Smooth muscle cell of the brain vasculature (primary cell): Measurements from ENCODE around the gene PICALM.
"Not testable (repeated sequence)": the region's sequence is repeated elsewhere in the genome, so short reads cannot be mapped to it uniquely, and the experiment has no call there.

ENCODE experiments used
- DNase-seq: peaks from one replicate; pipeline ENCODE4 v3.0.0-alpha.2; 2012; ENCODE audit warnings: low read depth, low spot score

PICALM gene, protein sequence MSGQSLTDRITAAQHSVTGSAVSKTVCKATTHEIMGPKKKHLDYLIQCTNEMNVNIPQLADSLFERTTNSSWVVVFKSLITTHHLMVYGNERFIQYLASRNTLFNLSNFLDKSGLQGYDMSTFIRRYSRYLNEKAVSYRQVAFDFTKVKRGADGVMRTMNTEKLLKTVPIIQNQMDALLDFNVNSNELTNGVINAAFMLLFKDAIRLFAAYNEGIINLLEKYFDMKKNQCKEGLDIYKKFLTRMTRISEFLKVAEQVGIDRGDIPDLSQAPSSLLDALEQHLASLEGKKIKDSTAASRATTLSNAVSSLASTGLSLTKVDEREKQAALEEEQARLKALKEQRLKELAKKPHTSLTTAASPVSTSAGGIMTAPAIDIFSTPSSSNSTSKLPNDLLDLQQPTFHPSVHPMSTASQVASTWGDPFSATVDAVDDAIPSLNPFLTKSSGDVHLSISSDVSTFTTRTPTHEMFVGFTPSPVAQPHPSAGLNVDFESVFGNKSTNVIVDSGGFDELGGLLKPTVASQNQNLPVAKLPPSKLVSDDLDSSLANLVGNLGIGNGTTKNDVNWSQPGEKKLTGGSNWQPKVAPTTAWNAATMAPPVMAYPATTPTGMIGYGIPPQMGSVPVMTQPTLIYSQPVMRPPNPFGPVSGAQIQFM

DNA sequence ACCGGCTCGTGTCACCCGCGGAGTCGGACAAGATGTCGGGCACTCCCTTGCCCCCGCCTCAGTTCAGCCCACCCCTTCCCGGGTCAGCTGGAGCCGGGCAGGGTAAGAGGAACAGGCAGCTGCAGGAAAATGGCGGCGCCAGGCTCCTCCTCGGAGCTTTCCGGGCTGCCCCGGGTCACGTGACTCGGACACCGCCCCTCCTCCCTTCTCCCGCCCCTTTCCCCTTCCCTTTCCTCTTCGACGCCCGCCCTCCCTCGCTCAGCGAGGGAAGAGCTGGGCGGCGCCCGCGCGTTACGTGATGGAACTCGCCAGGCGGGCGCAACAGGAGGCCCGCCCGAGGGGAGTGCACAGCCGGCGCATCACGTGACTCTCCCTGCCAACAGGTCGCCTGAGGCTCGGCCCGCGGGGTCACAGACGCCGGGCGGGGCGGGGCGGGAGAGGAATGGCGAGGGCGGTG lies at the start of gene PICALM:
PICALM (minus strand) TSS at position 134 of the 457 bp plus-strand sequence. CDS start 304 bp downstream, outside the sequence.
- peak; percentile 97 for DNase-seq

DNA sequence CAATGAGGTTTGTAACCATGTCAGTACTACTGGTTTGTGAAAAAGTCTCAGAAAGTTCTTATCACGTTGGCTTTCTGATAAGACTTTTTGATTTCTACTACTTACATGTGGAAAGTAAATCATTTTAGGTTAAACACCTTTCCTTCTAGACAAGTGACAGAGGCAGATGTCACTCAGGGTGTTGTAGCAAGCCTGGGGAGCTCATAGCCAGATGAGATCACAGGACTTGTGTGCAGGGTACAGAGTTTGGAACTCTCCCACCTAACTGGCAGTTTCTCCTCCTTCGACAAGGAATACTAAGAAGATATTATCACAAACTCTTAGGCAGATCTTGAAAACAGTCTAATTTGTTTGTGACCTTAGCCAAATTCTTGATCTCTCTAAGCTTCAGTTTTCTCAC lies 49.4 kb upstream of the PICALM start:
- no peak for DNase-seq

DNA sequence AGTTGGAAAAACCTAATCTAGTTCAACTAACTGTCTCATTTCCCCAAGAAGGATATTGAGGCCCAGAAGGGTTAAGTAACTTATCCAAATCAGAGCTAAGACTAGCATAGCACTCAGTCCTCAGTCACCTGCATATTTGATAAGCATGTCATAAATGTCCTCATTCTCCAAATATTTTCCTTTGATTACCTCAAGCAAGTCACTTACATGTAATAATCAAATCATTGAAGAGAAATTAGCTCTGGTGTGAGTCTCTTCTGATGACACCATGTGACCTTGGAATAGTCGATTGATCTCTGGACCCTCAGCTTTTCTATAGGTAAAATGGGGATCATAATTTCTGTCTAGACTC lies 48.8 kb upstream of the PICALM start:
- no peak for DNase-seq

DNA sequence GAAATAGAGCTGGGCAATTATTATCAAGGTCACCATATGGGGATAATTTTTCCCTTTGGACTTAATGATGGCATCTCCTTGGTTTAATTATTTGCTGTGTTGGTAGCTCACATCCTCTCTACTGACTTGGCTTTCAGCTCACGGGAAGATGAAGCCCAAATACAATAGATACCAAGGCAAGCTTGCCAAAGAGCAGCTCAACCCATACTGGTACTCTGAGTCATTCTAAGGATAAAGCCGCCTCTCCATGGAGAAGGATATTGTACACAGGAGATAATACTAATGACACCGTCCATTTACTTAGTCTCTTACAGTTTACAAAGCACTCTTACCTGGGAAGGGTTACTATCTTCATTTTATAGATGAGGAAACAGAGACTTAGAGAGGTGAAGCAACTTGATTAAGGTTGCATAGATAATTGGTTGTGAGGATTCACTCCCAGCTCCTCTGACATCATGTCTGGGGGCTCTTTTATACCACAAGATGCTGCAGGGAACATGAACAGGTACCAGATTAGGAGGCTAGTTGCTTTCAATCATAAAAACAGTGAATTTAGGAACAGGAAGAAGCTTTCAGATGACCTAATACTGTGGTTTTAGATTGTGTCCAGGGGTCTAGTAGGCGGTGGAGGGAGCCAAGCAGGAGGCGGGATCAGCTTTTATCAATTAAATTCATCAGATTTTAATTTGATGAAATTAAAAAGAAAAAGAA lies 48.3 kb upstream of the PICALM start:
- DNase-seq, result no peak

DNA sequence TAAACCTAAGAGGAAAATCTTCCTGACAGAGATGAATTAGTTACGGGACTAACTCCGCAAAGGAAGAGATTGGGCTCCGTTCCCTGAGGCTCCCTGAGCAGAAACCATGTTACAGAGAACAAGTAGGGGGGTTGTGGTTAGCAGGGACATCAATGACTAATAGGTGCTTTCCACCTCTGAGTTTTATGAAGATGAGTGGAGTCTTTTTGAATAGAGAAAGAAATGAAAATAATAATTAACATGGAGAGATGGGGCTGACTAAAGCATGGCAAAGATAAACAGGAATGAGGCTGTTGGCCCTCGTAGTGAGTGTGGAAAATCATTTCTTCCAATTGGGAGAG lies 47.5 kb upstream of the PICALM start:
- DNase-seq, result peak; percentile 3

DNA sequence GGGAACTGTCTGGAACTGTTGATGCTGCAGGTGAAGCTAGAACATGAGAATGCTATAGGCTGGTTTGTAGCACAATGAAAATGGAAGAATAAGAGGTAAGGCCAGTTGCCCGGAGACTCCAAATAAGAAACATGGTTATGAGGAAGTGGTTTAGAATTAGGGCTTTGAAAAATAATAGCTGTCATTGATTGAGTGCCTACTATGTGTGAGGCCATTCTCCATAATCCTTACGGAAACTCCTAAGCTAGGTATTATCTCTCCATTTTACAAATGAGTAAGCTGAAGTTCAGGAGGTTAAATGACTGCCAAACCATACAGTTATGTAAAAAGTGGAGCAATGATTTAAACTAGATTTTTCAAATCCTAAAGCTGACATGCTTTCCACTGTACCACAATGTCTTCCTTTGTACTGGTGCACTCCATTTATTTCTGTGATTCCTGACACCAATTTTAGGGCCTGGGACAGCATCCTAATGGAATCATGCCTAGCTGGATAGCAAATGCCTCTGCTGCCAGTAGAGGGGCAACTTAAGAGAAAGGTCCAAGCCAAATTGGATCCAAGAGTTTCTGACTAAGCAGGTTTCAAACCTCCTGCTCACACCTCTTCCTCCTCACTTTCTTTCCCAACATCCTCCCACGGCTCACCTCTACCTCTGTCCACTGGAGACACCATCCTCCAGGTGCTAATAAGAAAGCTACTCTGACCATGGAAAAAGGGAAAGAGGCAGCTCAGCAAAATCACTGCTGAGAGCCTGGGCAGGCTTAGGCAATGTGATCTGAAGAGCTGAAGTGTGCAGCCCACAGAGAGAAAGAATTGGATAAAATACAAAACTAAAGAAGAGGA lies 46.9 kb upstream of the PICALM start:
- DNase-seq, result no peak

DNA sequence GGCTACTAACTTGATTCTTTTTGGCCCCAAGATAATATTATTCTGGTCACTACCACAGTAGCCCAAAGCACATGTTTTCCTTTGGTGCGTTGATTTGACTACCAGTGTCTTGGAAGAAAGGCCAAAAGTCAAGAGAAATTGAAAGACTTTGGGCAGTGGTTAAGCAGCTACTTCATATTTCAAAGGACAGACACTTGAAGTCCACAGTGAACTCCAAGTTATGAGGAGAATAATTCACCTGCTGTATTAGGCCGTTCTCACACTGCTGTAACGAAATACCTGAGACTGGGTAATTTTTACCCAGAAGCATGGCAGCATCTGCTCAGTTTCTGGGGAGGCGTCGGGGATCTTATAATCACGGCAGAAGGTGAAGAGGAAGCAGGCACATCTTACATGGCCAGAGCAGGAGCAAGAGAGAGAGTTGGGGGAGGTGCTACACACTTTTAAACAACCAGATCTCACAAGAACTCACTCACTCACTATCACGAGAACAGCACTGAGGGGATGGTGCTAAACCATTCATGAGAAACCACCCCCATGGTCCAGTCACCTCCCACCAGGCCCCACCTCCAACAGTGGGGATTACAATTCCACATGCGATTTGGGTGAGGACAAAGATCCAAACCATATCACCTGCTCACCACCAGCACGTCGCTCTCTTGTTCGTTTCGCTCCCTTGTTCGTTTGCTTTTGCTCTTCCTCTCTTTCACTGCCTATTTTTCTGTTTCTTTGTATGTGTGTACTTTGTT lies 40.2 kb upstream of the PICALM start:
- DNase-seq, result no peak

DNA sequence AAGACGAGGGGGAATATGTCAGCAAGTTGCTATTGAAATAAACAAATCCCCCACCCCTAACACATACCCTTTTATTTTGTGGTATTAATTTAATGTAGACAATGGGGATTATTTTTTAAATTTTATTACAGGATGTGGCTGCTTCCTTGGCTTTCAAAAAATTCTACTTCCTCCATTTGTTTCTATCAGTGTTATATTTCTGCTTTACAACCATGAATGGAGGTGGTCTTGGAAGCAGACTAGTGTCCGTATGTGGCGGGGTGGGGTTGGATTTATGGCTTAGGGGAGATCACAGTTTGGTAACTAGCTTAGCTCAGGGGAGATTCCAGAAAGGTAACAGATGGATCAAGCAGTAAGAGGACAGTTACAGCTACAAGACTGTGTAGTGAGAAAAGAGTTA lies 39.3 kb upstream of the PICALM start:
- no peak for DNase-seq

DNA sequence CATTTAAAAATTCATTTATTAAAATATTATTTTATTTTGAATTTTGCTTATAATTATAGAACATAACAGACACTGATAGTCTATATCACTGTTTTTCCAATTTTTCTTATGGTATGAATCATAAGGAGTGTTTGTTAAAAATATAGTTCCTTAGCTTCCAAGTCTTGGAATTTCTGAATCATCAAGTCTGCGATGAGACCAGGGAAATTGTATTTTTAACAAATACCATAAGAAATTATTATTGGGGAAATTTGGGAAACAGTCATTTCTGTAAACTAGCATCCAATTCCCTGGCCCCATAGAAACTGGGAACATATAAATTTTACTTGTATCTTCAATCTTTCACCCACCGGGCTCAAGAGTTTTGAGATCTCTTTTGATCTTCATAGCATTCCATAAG lies 38.0 kb upstream of the PICALM start:
- DNase-seq, result no peak

DNA sequence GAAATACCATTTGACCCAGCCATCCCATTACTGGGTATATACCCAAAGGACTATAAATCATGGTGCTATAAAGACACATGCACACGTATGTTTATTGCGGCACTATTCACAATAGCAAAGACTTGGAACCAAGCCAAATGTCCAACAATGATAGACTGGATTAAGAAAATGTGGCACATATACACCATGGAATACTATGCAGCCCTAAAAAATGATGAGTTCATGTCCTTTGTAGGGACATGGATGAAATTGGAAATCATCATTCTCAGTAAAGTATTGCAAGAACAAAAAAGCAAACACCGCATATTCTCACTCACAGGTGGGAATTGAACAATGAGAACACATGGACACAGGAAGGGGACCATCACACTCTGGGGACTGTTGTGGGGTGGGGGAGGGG lies 37.1 kb upstream of the PICALM start:
- not testable (repeated sequence) for DNase-seq

DNA sequence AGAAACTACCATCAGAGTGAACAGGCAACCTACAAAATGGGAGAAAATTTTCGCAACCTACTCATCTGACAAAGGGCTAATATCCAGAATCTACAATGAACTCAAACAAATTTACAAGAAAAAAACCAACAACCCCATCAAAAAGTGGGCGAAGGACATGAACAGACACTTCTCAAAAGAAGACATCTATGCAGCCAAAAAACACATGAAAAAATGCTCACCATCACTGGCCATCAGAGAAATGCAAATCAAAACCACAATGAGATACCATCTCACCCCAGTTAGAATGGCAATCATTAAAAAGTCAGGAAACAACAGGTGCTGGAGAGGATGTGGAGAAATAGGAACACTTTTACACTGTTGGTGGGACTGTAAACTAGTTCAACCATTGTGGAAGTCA lies 36.7 kb upstream of the PICALM start:
- DNase-seq, result not testable (repeated sequence)

DNA sequence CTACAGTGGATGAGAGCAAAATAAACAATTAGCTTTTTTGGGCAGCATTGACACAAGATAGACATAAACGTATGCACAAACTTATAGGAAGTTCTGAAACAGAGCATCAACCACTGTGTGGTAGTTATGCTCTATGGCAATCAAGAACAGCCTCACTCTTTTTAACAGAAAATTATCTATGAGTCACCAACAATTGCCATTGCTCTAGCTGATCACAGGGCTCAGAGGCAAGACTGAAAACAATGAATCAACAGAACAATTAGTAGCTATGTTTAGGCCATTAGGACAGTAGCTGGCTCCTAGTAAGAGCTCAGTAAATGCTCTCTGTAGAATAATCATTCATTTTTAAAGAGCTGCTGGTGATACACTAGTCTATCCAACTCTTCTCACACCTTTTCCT lies 34.9 kb upstream of the PICALM start:
- no peak for DNase-seq

DNA sequence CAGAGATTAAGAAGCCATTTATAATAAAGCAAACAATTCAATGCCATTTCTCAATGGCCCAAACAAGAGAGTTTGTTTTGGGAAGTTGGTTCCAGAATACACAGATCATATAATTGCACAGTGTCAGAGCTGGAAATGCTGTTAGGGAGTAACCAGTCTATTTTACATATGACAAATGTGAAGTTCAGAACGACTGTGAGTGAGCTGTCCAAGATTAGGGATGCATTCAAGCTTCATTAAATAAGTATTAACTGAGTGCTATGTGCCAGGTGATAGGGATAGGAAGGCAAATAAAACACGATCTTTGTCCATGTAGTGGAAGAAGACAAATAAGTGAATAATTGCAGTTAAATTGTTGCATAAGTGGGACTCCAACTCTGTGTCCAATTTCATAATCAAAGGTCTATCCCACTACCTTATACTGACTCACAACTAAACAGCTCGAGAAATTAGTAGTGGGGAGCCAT lies 33.1 kb upstream of the PICALM start:
- DNase-seq, result no peak

DNA sequence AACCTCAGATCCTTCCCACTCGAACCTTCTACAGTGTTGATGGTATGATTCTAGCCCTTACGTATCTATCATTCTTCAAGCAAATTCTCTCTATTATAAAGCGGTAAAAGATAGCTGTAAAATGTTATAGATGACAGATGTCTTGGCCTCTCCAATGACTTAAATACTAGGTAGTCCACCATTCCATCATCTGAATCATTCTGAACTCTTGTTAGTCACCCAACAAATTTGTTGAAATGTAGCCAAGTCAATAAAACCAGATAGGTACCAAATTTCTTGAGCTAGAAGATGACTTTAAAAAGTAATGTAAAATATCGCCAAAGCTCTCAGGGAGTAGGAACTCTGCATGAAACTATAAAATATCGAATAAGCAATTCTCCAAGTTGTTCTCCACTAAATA lies 32.6 kb upstream of the PICALM start:
- no peak for DNase-seq

DNA sequence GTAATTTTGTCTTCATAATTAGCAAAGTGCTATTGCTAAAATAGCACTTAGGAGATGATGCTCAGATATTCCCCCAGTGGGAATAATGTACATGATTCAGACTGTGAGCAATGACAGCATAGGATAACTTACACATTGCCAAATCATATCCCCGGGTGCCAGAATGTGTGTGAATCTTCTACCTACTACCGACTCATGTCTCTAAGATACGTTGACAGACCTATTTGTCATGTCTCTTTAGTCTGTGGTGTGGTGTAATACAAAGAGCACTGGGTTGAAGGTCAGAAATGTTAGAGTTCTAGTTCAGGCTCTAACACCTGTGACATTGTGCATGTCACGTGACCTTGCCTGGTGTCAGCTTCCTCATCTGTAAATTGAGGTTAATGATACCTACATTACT lies 31.0 kb upstream of the PICALM start:
- no peak for DNase-seq

DNA sequence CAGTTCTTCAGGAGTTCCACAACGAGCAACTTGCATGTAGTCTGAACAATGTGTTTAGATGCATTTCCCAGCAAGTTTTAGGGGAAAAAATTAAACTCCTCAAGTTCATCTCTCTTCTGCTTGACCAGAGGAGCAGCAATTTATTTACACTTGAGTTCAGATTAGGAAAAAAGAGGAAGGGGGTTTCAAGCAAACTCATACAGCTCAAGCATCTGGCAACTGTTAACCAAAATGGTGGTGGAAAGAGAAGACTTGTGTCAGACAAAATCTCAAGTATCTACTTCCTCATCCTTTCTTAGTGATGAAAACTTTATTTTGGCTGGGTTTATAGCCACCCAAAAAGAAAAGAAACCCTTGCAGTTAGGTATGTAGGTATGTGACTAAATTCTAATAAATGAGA lies 29.1 kb upstream of the PICALM start:
- DNase-seq, result no peak

DNA sequence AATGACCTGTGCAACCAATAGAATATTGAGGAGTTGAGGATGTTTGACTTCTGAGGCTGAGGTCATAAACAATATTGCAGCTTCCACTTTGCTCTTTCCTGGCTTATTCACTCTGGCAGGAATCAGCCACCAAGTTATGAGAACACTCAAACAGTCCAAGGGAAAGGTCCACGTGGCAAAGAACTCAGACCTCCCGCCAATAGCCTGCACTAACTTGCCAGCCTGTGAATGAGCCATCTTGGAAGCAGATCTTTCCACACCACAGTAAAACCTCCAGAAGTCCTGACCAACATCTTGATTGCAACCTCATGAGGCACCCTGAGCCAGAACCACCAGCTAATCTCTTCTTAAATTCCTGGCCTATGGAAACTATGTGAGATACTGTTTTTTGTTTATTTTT lies 22.7 kb upstream of the PICALM start:
- no peak for DNase-seq

DNA sequence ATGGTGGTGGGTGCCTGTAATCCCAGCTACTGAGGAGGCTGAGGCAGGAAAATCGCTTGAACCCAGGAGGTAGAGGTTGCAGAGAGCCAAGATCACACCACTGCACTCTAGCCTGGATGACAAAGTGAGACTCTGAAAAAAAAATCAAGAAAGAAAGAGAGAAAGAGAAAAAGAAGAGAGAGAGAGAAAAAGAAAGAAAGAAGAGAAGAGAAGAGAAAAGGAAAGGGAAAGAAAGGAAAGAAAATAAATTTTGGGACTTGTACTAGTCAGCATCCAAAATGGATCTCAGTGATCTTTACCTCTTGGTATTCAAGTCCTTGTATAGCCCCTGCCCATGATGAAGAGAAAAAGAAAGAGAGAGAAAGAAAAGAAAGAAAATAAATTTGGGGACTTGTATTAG lies 22.2 kb upstream of the PICALM start:
- DNase-seq, result no peak

DNA sequence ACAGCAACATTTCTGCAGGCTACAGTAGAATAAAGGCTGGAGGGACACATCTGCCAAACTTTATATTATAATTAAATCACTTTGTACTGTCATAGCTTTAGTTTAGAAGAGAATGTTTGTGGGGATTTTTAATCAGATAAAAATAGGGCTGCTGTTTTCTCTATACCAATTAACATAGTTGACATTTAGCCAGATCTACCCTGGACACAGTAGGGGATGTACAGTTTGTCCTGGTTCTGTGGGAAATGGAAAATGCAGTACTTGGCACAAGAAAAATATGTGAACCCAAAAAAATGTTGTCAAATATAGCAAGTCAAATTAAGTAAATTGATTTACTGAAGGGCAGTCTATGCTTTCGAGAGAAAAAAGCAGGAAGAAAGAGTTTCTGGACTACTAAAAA lies 20.8 kb upstream of the PICALM start:
- DNase-seq, result peak; percentile 17

DNA sequence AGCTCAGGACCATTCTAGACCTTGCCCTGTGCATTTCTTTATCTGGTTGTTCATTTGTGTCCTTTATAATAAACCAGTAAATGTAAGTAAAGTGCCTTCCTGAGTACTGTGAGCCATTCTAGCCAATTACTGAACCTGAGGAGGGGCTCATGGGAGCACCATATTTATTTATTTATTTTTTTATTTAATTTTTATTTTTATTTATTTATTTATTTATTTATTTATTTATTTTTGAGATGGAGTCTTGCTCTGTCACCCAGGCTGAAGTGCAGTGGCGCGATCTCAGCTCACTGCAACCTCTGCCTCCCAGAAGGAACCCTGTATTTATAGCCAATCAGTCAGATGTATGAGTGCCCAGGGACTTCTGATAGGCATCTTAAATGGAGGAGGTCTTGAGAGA lies 18.8 kb upstream of the PICALM start:
- DNase-seq, result not testable (repeated sequence)

DNA sequence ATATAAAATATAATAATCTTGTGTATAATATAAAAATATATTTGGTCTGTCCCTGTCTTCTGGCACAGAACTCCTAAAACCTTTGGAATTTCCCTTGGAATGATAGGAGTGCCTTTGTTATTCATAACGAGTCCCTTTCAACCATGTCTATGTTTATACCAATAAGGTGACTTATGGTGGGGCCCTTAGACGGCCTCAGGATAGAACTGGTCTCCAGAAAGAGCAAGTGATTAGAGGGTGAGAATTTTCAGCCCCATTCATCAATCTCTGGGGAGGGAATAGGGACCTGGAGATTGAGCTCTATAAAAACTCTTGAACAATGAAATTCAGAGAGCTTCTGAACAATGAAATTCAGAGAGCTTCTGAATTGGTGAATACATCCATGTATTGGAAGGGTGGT lies 18.4 kb upstream of the PICALM start:
- DNase-seq, result no peak
